Astrocyte (in vitro differentiated cells and primary cell): ENCODE measurements around the gene TCAF1.
"Not testable (repeated sequence)": the region's sequence is repeated elsewhere in the genome, so short reads cannot be mapped to it uniquely, and the experiment has no call there.

ENCODE experiments used
- CTCF ChIP-seq: IDR thresholded peaks from 2 replicates; pipeline ENCODE4 v1.5.1; 2011; ENCODE audit warnings: low read depth, mild to moderate bottlenecking, inconsistent platforms, low read length, moderate library complexity; ENCODE audit not compliant: insufficient read depth
- EZH2 ChIP-seq: IDR thresholded peaks from 2 replicates; pipeline ENCODE4 v1.6.1; 2012; ENCODE audit warnings: mild to moderate bottlenecking, low read length, inconsistent platforms; ENCODE audit not compliant: insufficient read depth

GRCh38 chr7:143841696-143842095 is 60.3 kb downstream of the TCAF1 start:
- not testable (repeated sequence) for TF ChIP-seq CTCF, EZH2
